ENCODE results near the gene APLNR.

APLNR gene

GRCh38 chr11:57224537-57224936 lies 12.5 kb downstream of the APLNR start:
- no peak for DNase-seq (ENCODE audit: insufficient read length, low spot score)
- no peak for TF ChIP-seq SPI1 (IDR thresholded peaks at IDR 0.05; ENCODE audit: low read depth, low read length)
- TF ChIP-seq POLR2A (IDR thresholded peaks at IDR 0.05; ENCODE audit: low read depth, low read length) = no peak
- TF ChIP-seq PAX5 (IDR thresholded peaks at IDR 0.05; ENCODE audit: insufficient read depth, low read length, severe bottlenecking) = no peak
- no peak for TF ChIP-seq POU2F2 (IDR thresholded peaks at IDR 0.05; ENCODE audit: low read depth, low read length)
- no peak for TF ChIP-seq TAF1 (IDR thresholded peaks at IDR 0.05; ENCODE audit: low read depth, low read length)
- no peak for TF ChIP-seq POLR2AphosphoS5 (IDR thresholded peaks at IDR 0.05; ENCODE audit: low read depth, low read length)
- FAIRE-seq = no peak

GRCh38 chr11:57224128-57224527 lies 12.9 kb downstream of the APLNR start:
- TF ChIP-seq TAF1 (IDR thresholded peaks at IDR 0.05; ENCODE audit: low read depth, low read length) (no peak), POLR2A (IDR thresholded peaks at IDR 0.05; ENCODE audit: low read depth, low read length) (no peak), SPI1 (IDR thresholded peaks at IDR 0.05; ENCODE audit: low read depth, low read length) (no peak), POU2F2 (IDR thresholded peaks at IDR 0.05; ENCODE audit: low read depth, low read length) (no peak), POLR2AphosphoS5 (IDR thresholded peaks at IDR 0.05; ENCODE audit: low read depth, low read length) (no peak), PAX5 (IDR thresholded peaks at IDR 0.05; ENCODE audit: insufficient read depth, low read length, severe bottlenecking) (no peak)
- DNase-seq (ENCODE audit: insufficient read length, low spot score) (no peak), FAIRE-seq (no peak)

GRCh38 chr11:57223601-57224000 lies 13.4 kb downstream of the APLNR start:
- FAIRE-seq = no peak
- DNase-seq (ENCODE audit: insufficient read length, low spot score) = no peak
- no peak for TF ChIP-seq TAF1 (IDR thresholded peaks at IDR 0.05; ENCODE audit: low read depth, low read length)
- TF ChIP-seq SPI1 (IDR thresholded peaks at IDR 0.05; ENCODE audit: low read depth, low read length) = no peak
- TF ChIP-seq POLR2A (IDR thresholded peaks at IDR 0.05; ENCODE audit: low read depth, low read length) = no peak
- TF ChIP-seq POU2F2 (IDR thresholded peaks at IDR 0.05; ENCODE audit: low read depth, low read length) = no peak
- TF ChIP-seq PAX5 (IDR thresholded peaks at IDR 0.05; ENCODE audit: insufficient read depth, low read length, severe bottlenecking) = no peak
- TF ChIP-seq POLR2AphosphoS5 (IDR thresholded peaks at IDR 0.05; ENCODE audit: low read depth, low read length) = no peak

GRCh38 chr11:57222239-57222638 lies 14.8 kb downstream of the APLNR start:
- DNase-seq (ENCODE audit: insufficient read length, low spot score) = no peak
- TF ChIP-seq POLR2AphosphoS5 (IDR thresholded peaks at IDR 0.05; ENCODE audit: low read depth, low read length) (no peak), SPI1 (IDR thresholded peaks at IDR 0.05; ENCODE audit: low read depth, low read length) (no peak), TAF1 (IDR thresholded peaks at IDR 0.05; ENCODE audit: low read depth, low read length) (no peak), POU2F2 (IDR thresholded peaks at IDR 0.05; ENCODE audit: low read depth, low read length) (no peak), POLR2A (IDR thresholded peaks at IDR 0.05; ENCODE audit: low read depth, low read length) (no peak), PAX5 (IDR thresholded peaks at IDR 0.05; ENCODE audit: insufficient read depth, low read length, severe bottlenecking) (no peak)
- FAIRE-seq = no peak

- TF ChIP-seq POLR2AphosphoS5 (IDR thresholded peaks at IDR 0.05; ENCODE audit: low read depth, low read length) = no peak
- TF ChIP-seq PAX5 (IDR thresholded peaks at IDR 0.05; ENCODE audit: insufficient read depth, low read length, severe bottlenecking) = no peak
- no peak for TF ChIP-seq POU2F2 (IDR thresholded peaks at IDR 0.05; ENCODE audit: low read depth, low read length)
- TF ChIP-seq POLR2A (IDR thresholded peaks at IDR 0.05; ENCODE audit: low read depth, low read length) = no peak
- TF ChIP-seq TAF1 (IDR thresholded peaks at IDR 0.05; ENCODE audit: low read depth, low read length) = no peak
- TF ChIP-seq SPI1 (IDR thresholded peaks at IDR 0.05; ENCODE audit: low read depth, low read length) = no peak
- FAIRE-seq (no peak), DNase-seq (ENCODE audit: insufficient read length, low spot score) (no peak)
Observed at GRCh38 chr11:57219021-57219627, 17.9 kb downstream of the APLNR start.

GRCh38 chr11:57217053-57217452 lies 20.0 kb downstream of the APLNR start:
- FAIRE-seq (no peak), DNase-seq (ENCODE audit: insufficient read length, low spot score) (no peak)
- no peak for TF ChIP-seq TAF1 (IDR thresholded peaks at IDR 0.05; ENCODE audit: low read depth, low read length)
- no peak for TF ChIP-seq SPI1 (IDR thresholded peaks at IDR 0.05; ENCODE audit: low read depth, low read length)
- no peak for TF ChIP-seq POU2F2 (IDR thresholded peaks at IDR 0.05; ENCODE audit: low read depth, low read length)
- no peak for TF ChIP-seq POLR2A (IDR thresholded peaks at IDR 0.05; ENCODE audit: low read depth, low read length)
- no peak for TF ChIP-seq PAX5 (IDR thresholded peaks at IDR 0.05; ENCODE audit: insufficient read depth, low read length, severe bottlenecking)
- no peak for TF ChIP-seq POLR2AphosphoS5 (IDR thresholded peaks at IDR 0.05; ENCODE audit: low read depth, low read length)

- FAIRE-seq (no peak), DNase-seq (ENCODE audit: insufficient read length, low spot score) (no peak)
- TF ChIP-seq POLR2AphosphoS5 (IDR thresholded peaks at IDR 0.05; ENCODE audit: low read depth, low read length) (no peak), POU2F2 (IDR thresholded peaks at IDR 0.05; ENCODE audit: low read depth, low read length) (no peak), POLR2A (IDR thresholded peaks at IDR 0.05; ENCODE audit: low read depth, low read length) (no peak), PAX5 (IDR thresholded peaks at IDR 0.05; ENCODE audit: insufficient read depth, low read length, severe bottlenecking) (no peak), SPI1 (IDR thresholded peaks at IDR 0.05; ENCODE audit: low read depth, low read length) (no peak), TAF1 (IDR thresholded peaks at IDR 0.05; ENCODE audit: low read depth, low read length) (no peak)
Observed at GRCh38 chr11:57216463-57216862, 20.6 kb downstream of the APLNR start.

GRCh38 chr11:57214494-57214893 lies 22.6 kb downstream of the APLNR start:
- DNase-seq (ENCODE audit: insufficient read length, low spot score) (no peak), FAIRE-seq (no peak)
- TF ChIP-seq SPI1 (IDR thresholded peaks at IDR 0.05; ENCODE audit: low read depth, low read length) (no peak), POU2F2 (IDR thresholded peaks at IDR 0.05; ENCODE audit: low read depth, low read length) (no peak), PAX5 (IDR thresholded peaks at IDR 0.05; ENCODE audit: insufficient read depth, low read length, severe bottlenecking) (no peak), TAF1 (IDR thresholded peaks at IDR 0.05; ENCODE audit: low read depth, low read length) (no peak), POLR2AphosphoS5 (IDR thresholded peaks at IDR 0.05; ENCODE audit: low read depth, low read length) (no peak), POLR2A (IDR thresholded peaks at IDR 0.05; ENCODE audit: low read depth, low read length) (no peak)

GRCh38 chr11:57214098-57214417 lies 23.0 kb downstream of the APLNR start:
- FAIRE-seq = no peak

More at GRCh38 chr11:57214098-57214417, 23.0 kb downstream of the APLNR start:
- no peak for DNase-seq (ENCODE audit: insufficient read length, low spot score)
- no peak for TF ChIP-seq PAX5 (IDR thresholded peaks at IDR 0.05; ENCODE audit: insufficient read depth, low read length, severe bottlenecking)
- TF ChIP-seq TAF1 (IDR thresholded peaks at IDR 0.05; ENCODE audit: low read depth, low read length) = no peak
- TF ChIP-seq POLR2A (IDR thresholded peaks at IDR 0.05; ENCODE audit: low read depth, low read length) = no peak
- TF ChIP-seq SPI1 (IDR thresholded peaks at IDR 0.05; ENCODE audit: low read depth, low read length) = no peak
- TF ChIP-seq POU2F2 (IDR thresholded peaks at IDR 0.05; ENCODE audit: low read depth, low read length) = no peak
- TF ChIP-seq POLR2AphosphoS5 (IDR thresholded peaks at IDR 0.05; ENCODE audit: low read depth, low read length) = no peak

All from GM12891 (cell line).